B cell (primary cell): ENCODE measurements around the gene STK11.

ENCODE experiments used
- EZH2 ChIP-seq: IDR thresholded peaks from 2 replicates; pipeline ENCODE4 v1.6.1; 2012; ENCODE audit warnings: borderline replicate concordance, low read depth, mild to moderate bottlenecking, moderate library complexity, low read length; ENCODE audit not compliant: insufficient read depth, poor library complexity, severe bottlenecking
- TF ChIP-seq, protein P1 (sequence below): fragments of 200-600 bp; IDR thresholded peaks from one replicate; pipeline ENCODE4 v1.8.0; 2022; ENCODE audit warnings: antibody characterized with exemption, mild to moderate bottlenecking

DNA sequence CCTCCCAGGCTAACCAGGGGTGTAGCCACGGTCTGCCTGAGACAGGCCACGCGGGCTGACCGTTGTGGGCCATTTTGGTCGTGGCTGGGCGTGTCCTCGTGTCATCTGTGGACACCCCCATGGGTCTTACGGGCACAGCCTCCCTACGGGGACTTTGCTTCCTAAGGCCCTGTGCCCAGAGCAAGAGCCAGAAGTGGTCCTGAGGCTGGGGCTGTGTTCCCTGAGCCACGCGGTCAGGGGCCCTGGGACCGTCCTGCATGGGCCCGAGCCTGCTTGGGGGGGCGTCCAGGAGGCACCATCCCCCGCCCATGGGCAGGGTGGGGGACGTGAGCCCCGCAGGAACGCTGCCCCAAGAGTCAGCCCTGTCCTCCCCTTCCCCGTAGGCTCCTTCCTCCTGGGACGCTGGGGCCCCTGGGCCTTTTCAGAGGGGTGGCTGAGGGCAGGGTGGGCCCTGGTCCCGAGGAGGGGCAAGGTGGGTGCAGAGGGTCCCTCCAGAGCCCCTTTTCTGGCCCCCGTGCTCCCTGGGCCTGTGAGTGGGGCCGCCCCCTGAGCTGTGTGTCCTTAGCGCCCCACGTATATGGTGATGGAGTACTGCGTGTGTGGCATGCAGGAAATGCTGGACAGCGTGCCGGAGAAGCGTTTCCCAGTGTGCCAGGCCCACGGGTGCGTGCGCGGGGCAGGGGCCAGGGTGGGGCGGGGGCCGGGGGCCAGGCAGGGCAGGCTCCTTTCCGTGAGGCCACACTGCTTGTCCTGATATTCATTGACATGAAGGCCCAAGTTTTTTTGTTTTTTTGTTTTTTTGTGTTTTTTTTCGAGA, 13.4 kb downstream of the STK11 start:
- TF ChIP-seq, protein P1, sequence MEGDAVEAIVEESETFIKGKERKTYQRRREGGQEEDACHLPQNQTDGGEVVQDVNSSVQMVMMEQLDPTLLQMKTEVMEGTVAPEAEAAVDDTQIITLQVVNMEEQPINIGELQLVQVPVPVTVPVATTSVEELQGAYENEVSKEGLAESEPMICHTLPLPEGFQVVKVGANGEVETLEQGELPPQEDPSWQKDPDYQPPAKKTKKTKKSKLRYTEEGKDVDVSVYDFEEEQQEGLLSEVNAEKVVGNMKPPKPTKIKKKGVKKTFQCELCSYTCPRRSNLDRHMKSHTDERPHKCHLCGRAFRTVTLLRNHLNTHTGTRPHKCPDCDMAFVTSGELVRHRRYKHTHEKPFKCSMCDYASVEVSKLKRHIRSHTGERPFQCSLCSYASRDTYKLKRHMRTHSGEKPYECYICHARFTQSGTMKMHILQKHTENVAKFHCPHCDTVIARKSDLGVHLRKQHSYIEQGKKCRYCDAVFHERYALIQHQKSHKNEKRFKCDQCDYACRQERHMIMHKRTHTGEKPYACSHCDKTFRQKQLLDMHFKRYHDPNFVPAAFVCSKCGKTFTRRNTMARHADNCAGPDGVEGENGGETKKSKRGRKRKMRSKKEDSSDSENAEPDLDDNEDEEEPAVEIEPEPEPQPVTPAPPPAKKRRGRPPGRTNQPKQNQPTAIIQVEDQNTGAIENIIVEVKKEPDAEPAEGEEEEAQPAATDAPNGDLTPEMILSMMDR: no peak
- no peak for TF ChIP-seq EZH2
